Measurements from ENCODE around the gene SMTN. TPM values are rescaled to one million over a fixed set of nuclear protein-coding genes. Genes with fewer than 3 reads are reported as not detected.

SMTN gene
- total RNA-seq, 3 donors from 2014 or later (not counting 1 experiment from before 2014, with no cell fraction given), result 2.1 to 4.3 (median 3.6) TPM

GRCh38 chr22:31118046-31118820 is 37.1 kb downstream of the SMTN start:
- ATAC-seq (no peak), DNase-seq (no peak)
- H3K27ac Mint-ChIP-seq, result no peak overlapping the region
- Histone ChIP-seq H3K27me3 (ENCODE audit: control insufficient read depth, insufficient read depth, low read length) (no peaks in the 10 kb centered on the region), H3K27ac (ENCODE audit: low read length) (no peak overlapping the region), H3K4me3 (ENCODE audit: low read length) (no peak overlapping the region), H3K4me1 (ENCODE audit: control insufficient read depth, insufficient read depth, low read length) (no peaks in the 10 kb centered on the region), H3K9me3 (ENCODE audit: control insufficient read depth, insufficient read depth, low read length) (no peaks in the 10 kb centered on the region), H3K36me3 (ENCODE audit: control insufficient read depth, insufficient read depth, low read length) (no peaks in the 10 kb centered on the region)
- no peak overlapping the region for H3K4me3 Mint-ChIP-seq
- no peaks in the 10 kb centered on the region for H3K9me3 Mint-ChIP-seq
- WGBS (ENCODE audit: insufficient coverage), result 82% methylated on average over 3 of the region's 3 CpGs
- H3K27me3 Mint-ChIP-seq (ENCODE audit: low read depth in 2 of 2), result no peaks in the 10 kb centered on the region
- no peaks in the 10 kb centered on the region for H3K4me1 Mint-ChIP-seq
- intact Hi-C loops (cut with micrococcal nuclease), result no loop called here
- TF ChIP-seq, protein P1, sequence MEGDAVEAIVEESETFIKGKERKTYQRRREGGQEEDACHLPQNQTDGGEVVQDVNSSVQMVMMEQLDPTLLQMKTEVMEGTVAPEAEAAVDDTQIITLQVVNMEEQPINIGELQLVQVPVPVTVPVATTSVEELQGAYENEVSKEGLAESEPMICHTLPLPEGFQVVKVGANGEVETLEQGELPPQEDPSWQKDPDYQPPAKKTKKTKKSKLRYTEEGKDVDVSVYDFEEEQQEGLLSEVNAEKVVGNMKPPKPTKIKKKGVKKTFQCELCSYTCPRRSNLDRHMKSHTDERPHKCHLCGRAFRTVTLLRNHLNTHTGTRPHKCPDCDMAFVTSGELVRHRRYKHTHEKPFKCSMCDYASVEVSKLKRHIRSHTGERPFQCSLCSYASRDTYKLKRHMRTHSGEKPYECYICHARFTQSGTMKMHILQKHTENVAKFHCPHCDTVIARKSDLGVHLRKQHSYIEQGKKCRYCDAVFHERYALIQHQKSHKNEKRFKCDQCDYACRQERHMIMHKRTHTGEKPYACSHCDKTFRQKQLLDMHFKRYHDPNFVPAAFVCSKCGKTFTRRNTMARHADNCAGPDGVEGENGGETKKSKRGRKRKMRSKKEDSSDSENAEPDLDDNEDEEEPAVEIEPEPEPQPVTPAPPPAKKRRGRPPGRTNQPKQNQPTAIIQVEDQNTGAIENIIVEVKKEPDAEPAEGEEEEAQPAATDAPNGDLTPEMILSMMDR (IDR thresholded peaks at IDR 0.05), result no peak
- H3K36me3 Mint-ChIP-seq, result no peaks in the 10 kb centered on the region

- H3K36me3 Mint-ChIP-seq, result no peaks in the 10 kb centered on the region
- Histone ChIP-seq H3K4me1 (ENCODE audit: control insufficient read depth, insufficient read depth, low read length) (no peaks in the 10 kb centered on the region), H3K9me3 (ENCODE audit: control insufficient read depth, insufficient read depth, low read length) (no peaks in the 10 kb centered on the region), H3K4me3 (ENCODE audit: low read length) (no peak overlapping the region), H3K27ac (ENCODE audit: low read length) (no peak overlapping the region), H3K36me3 (ENCODE audit: control insufficient read depth, insufficient read depth, low read length) (no peaks in the 10 kb centered on the region), H3K27me3 (ENCODE audit: control insufficient read depth, insufficient read depth, low read length) (no peaks in the 10 kb centered on the region)
- 64% methylated on average over 4 of the region's 7 CpGs for WGBS (ENCODE audit: insufficient coverage)
- H3K9me3 Mint-ChIP-seq, result no peaks in the 10 kb centered on the region
- ATAC-seq (no peak), DNase-seq (no peak)
- H3K4me1 Mint-ChIP-seq, result no peaks in the 10 kb centered on the region
- no peaks in the 10 kb centered on the region for H3K27me3 Mint-ChIP-seq (ENCODE audit: low read depth in 2 of 2)
- H3K4me3 Mint-ChIP-seq, result no peak overlapping the region
- TF ChIP-seq, protein P1 (IDR thresholded peaks at IDR 0.05), result no peak
- intact Hi-C loops (cut with micrococcal nuclease), result no loop called here
- H3K27ac Mint-ChIP-seq, result no peak overlapping the region
These were observed 38.1 kb downstream of the SMTN start for GRCh38 chr22:31119026-31119717.

DNA sequence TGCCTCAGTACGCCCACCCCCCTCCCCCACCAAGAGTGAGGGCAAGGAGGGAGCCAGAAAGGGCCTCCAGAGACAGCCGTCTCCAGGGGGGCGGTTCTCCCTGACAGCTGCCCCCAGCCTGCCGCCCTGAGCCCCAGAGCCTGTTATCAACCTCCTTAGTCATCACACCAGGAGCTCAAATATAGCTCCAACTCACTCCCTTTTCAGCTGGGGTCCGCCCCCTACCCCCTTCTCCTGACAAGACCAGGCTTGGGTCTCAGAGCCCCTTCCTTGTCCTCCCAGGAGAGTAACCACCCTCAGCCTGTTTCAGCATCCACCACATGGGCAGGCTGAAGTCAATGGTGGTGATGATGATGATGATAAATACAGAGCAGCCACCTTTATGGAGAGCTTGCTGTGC is 39.1 kb downstream of the SMTN start:
- H3K27ac Mint-ChIP-seq, result no peak overlapping the region
- intact Hi-C loops (cut with micrococcal nuclease), result no loop called here
- H3K4me1 ChIP-seq (ENCODE audit: control insufficient read depth, insufficient read depth, low read length), result no peaks in the 10 kb centered on the region
- no peaks in the 10 kb centered on the region for H3K27me3 ChIP-seq (ENCODE audit: control insufficient read depth, insufficient read depth, low read length)
- H3K9me3 Mint-ChIP-seq, result no peaks in the 10 kb centered on the region
- no peaks in the 10 kb centered on the region for H3K4me1 Mint-ChIP-seq
- H3K4me3 Mint-ChIP-seq, result no peak overlapping the region
- no peaks in the 10 kb centered on the region for H3K36me3 Mint-ChIP-seq
- 81% methylated on average over 4 of the region's 5 CpGs for WGBS (ENCODE audit: insufficient coverage)
- no peaks in the 10 kb centered on the region for H3K9me3 ChIP-seq (ENCODE audit: control insufficient read depth, insufficient read depth, low read length)
- no peak overlapping the region for H3K27ac ChIP-seq (ENCODE audit: low read length)
- H3K4me3 ChIP-seq (ENCODE audit: low read length), result no peak overlapping the region
- ATAC-seq (no peak), DNase-seq (no peak)
- H3K27me3 Mint-ChIP-seq (ENCODE audit: low read depth in 2 of 2), result no peaks in the 10 kb centered on the region
- TF ChIP-seq, protein P1 (IDR thresholded peaks at IDR 0.05), result no peak
- no peaks in the 10 kb centered on the region for H3K36me3 ChIP-seq (ENCODE audit: control insufficient read depth, insufficient read depth, low read length)

Data from natural killer cell (primary cell).